Endothelial cell (in vitro differentiated cells): ENCODE results near the gene PPP1CB. TPM values are rescaled to one million over a fixed set of nuclear protein-coding genes. Genes with fewer than 3 reads are reported as not detected.

ENCODE experiments used
- DNase-seq: peaks from one replicate; pipeline ENCODE4 v3.0.0; 2021; ENCODE audit warnings: low spot score
- H3K27ac Mint-ChIP-seq: one replicate; pipeline ENCODE4 v1.8.0; 2021; ENCODE audit warnings: mixed read lengths, inconsistent platforms; ENCODE audit not compliant: unreplicated experiment
- H3K27me3 Mint-ChIP-seq: one replicate; pipeline ENCODE4 v1.8.0; 2021; ENCODE audit warnings: mild to moderate bottlenecking, moderate library complexity, mixed read lengths, inconsistent platforms; ENCODE audit not compliant: unreplicated experiment
- H3K36me3 Mint-ChIP-seq: one replicate; pipeline ENCODE4 v1.8.0; 2021; ENCODE audit warnings: mild to moderate bottlenecking, low read depth, mixed read lengths, inconsistent platforms; ENCODE audit not compliant: unreplicated experiment
- H3K4me1 Mint-ChIP-seq: one replicate; pipeline ENCODE4 v1.8.0; 2021; ENCODE audit warnings: mild to moderate bottlenecking, mixed read lengths, inconsistent platforms; ENCODE audit not compliant: unreplicated experiment
- H3K4me3 Mint-ChIP-seq: one replicate; pipeline ENCODE4 v1.8.0; 2021; ENCODE audit warnings: mild to moderate bottlenecking, mixed read lengths, inconsistent platforms; ENCODE audit not compliant: unreplicated experiment
- H3K9me3 Mint-ChIP-seq: one replicate; pipeline ENCODE4 v1.8.0; 2021; ENCODE audit warnings: mixed read lengths, inconsistent platforms; ENCODE audit not compliant: unreplicated experiment
- CTCF ChIP-seq: fragments of 200-600 bp; sonication (generic); IDR thresholded peaks from one replicate; pipeline ENCODE4 v1.5.0; 2021; ENCODE audit warnings: antibody characterized with exemption; ENCODE audit not compliant: unreplicated experiment
- total RNA-seq: library from RNA; stranded (reverse); fragmentation: NEBNext Ultra II Directional; extraction: Animal tissue kit (Norgen Biotek cat#: 25700); gene quantifications from one replicate; pipeline ENCODE4 v1.2.1, GENCODE V29; 2021; ENCODE audit not compliant: unreplicated experiment

The PPP1CB gene
- total RNA-seq, 1 donor from 2014 or later: 125 TPM

GRCh38 chr2:28768952-28769351 is 17.3 kb downstream of the PPP1CB start:
- DNase-seq: no peak
- H3K27ac Mint-ChIP-seq: no peak overlapping the region

GRCh38 chr2:28772351-28772750 is 20.7 kb downstream of the PPP1CB start:
- Mint-ChIP-seq H3K4me1 (peaks cover 6% of the 10 kb centered on the region), H3K4me3 (no peak overlapping the region), H3K27me3 (no peaks in the 10 kb centered on the region), H3K27ac (no peak overlapping the region), H3K9me3 (no peaks in the 10 kb centered on the region), H3K36me3 (no peaks in the 10 kb centered on the region)
- no peak for TF ChIP-seq CTCF
- no peak for DNase-seq

More at GRCh38 chr2:28768952-28769351, 17.3 kb downstream of the PPP1CB start:
- no peak overlapping the region for H3K4me3 Mint-ChIP-seq
- H3K4me1 Mint-ChIP-seq: peaks cover 2% of the 10 kb centered on the region
- no peaks in the 10 kb centered on the region for H3K27me3 Mint-ChIP-seq
- H3K9me3 Mint-ChIP-seq: no peaks in the 10 kb centered on the region
- no peaks in the 10 kb centered on the region for H3K36me3 Mint-ChIP-seq
- no peak for TF ChIP-seq CTCF

GRCh38 chr2:28776471-28776870 is 24.8 kb downstream of the PPP1CB start:
- no peak overlapping the region for H3K27ac Mint-ChIP-seq
- H3K36me3 Mint-ChIP-seq: no peaks in the 10 kb centered on the region
- H3K27me3 Mint-ChIP-seq: peaks cover 3% of the 10 kb centered on the region
- no peak overlapping the region for H3K4me3 Mint-ChIP-seq
- peaks cover 4% of the 10 kb centered on the region for H3K4me1 Mint-ChIP-seq
- H3K9me3 Mint-ChIP-seq: no peaks in the 10 kb centered on the region
- TF ChIP-seq CTCF: no peak
- DNase-seq: no peak

GRCh38 chr2:28778392-28778791 is 26.8 kb downstream of the PPP1CB start:
- DNase-seq: no peak
- no peaks in the 10 kb centered on the region for H3K36me3 Mint-ChIP-seq
- no peak for TF ChIP-seq CTCF
- peaks cover 3% of the 10 kb centered on the region for H3K27me3 Mint-ChIP-seq
- H3K4me1 Mint-ChIP-seq: peaks cover 4% of the 10 kb centered on the region
- H3K27ac Mint-ChIP-seq: peak overlapping the region; percentile 30
- H3K9me3 Mint-ChIP-seq: no peaks in the 10 kb centered on the region
- no peak overlapping the region for H3K4me3 Mint-ChIP-seq

GRCh38 chr2:28779001-28779400 is 27.4 kb downstream of the PPP1CB start:
- Mint-ChIP-seq H3K36me3 (no peaks in the 10 kb centered on the region), H3K4me1 (peaks cover 4% of the 10 kb centered on the region), H3K9me3 (no peaks in the 10 kb centered on the region), H3K27ac (no peak overlapping the region), H3K4me3 (no peak overlapping the region), H3K27me3 (peaks cover 3% of the 10 kb centered on the region)
- DNase-seq: no peak
- TF ChIP-seq CTCF: no peak
